ENCODE data around the gene ADGRV1. TPM values are rescaled to one million over a fixed set of nuclear protein-coding genes. Genes with fewer than 3 reads are reported as not detected.

The ADGRV1 gene
- total RNA-seq, 2 donors from 2014 or later, result 16.4 to 20.9 TPM

GRCh38 chr5:90955001-90955635 lies 396.5 kb downstream of the ADGRV1 start:
- TF ChIP-seq POLR2A (IDR thresholded peaks at IDR 0.05) (no peak), POLR2AphosphoS5 (IDR thresholded peaks at IDR 0.05) (no peak), CTCF (IDR thresholded peaks at IDR 0.05) (no peak)
- no peaks in the 10 kb centered on the region for H3K36me3 ChIP-seq
- H3K27me3 ChIP-seq (replicated peaks; ENCODE audit: insufficient read depth), result no peaks in the 10 kb centered on the region
- no peaks in the 10 kb centered on the region for H3K9me3 ChIP-seq
- no peak overlapping the region for H3K4me3 ChIP-seq
- no peak overlapping the region for H3K27ac ChIP-seq
- H3K4me1 ChIP-seq (replicated peaks), result no peaks in the 10 kb centered on the region
- WGBS, result 82% methylated on average over 6 of the region's 6 CpGs
- no peak for DNase-seq (ENCODE audit: low spot score)
- intact Hi-C loops (cut with DNase I), result no loop called here

GRCh38 chr5:90956511-90957097 lies 398.0 kb downstream of the ADGRV1 start:
- no peak for DNase-seq (ENCODE audit: low spot score)
- Histone ChIP-seq H3K27ac (no peak overlapping the region), H3K36me3 (no peaks in the 10 kb centered on the region), H3K4me1 (replicated peaks) (no peaks in the 10 kb centered on the region), H3K27me3 (replicated peaks; ENCODE audit: insufficient read depth) (no peaks in the 10 kb centered on the region), H3K4me3 (no peak overlapping the region), H3K9me3 (no peaks in the 10 kb centered on the region)
- intact Hi-C loops (cut with DNase I), result no loop called here
- no peak for TF ChIP-seq CTCF (IDR thresholded peaks at IDR 0.05)
- TF ChIP-seq POLR2A (IDR thresholded peaks at IDR 0.05), result no peak
- TF ChIP-seq POLR2AphosphoS5 (IDR thresholded peaks at IDR 0.05), result no peak
- WGBS, result 41% methylated on average over 4 of the region's 4 CpGs

GRCh38 chr5:90957906-90958305 lies 399.3 kb downstream of the ADGRV1 start:
- no peak for TF ChIP-seq POLR2AphosphoS5 (IDR thresholded peaks at IDR 0.05)
- TF ChIP-seq CTCF (IDR thresholded peaks at IDR 0.05), result no peak
- no peak for TF ChIP-seq POLR2A (IDR thresholded peaks at IDR 0.05)
- no peak for DNase-seq (ENCODE audit: low spot score)
- intact Hi-C loops (cut with DNase I), result no loop called here
- no peak overlapping the region for H3K4me3 ChIP-seq
- no peaks in the 10 kb centered on the region for H3K27me3 ChIP-seq (replicated peaks; ENCODE audit: insufficient read depth)
- H3K9me3 ChIP-seq, result no peaks in the 10 kb centered on the region
- no peaks in the 10 kb centered on the region for H3K4me1 ChIP-seq (replicated peaks)
- H3K36me3 ChIP-seq, result no peaks in the 10 kb centered on the region
- no peak overlapping the region for H3K27ac ChIP-seq

GRCh38 chr5:90959262-90959661 lies 400.7 kb downstream of the ADGRV1 start:
- H3K27ac ChIP-seq, result no peak overlapping the region
- TF ChIP-seq CTCF (IDR thresholded peaks at IDR 0.05) (no peak), POLR2A (IDR thresholded peaks at IDR 0.05) (no peak), POLR2AphosphoS5 (IDR thresholded peaks at IDR 0.05) (no peak)

GRCh38 chr5:90962481-90962880 lies 403.9 kb downstream of the ADGRV1 start:
- H3K27ac ChIP-seq, result no peak overlapping the region
- no peaks in the 10 kb centered on the region for H3K9me3 ChIP-seq
- no peak overlapping the region for H3K4me3 ChIP-seq
- H3K27me3 ChIP-seq (replicated peaks; ENCODE audit: insufficient read depth), result no peaks in the 10 kb centered on the region
- TF ChIP-seq CTCF (IDR thresholded peaks at IDR 0.05), result no peak
- no peak for TF ChIP-seq POLR2A (IDR thresholded peaks at IDR 0.05)
- TF ChIP-seq POLR2AphosphoS5 (IDR thresholded peaks at IDR 0.05), result no peak
- intact Hi-C loops (cut with DNase I), result no loop called here
- DNase-seq (ENCODE audit: low spot score), result no peak
- H3K36me3 ChIP-seq, result no peaks in the 10 kb centered on the region
- no peaks in the 10 kb centered on the region for H3K4me1 ChIP-seq (replicated peaks)

More at GRCh38 chr5:90959262-90959661, 400.7 kb downstream of the ADGRV1 start:
- Histone ChIP-seq H3K9me3 (no peaks in the 10 kb centered on the region), H3K27me3 (replicated peaks; ENCODE audit: insufficient read depth) (no peaks in the 10 kb centered on the region), H3K4me1 (replicated peaks) (no peaks in the 10 kb centered on the region), H3K4me3 (no peak overlapping the region), H3K36me3 (no peaks in the 10 kb centered on the region)
- intact Hi-C loops (cut with DNase I), result no loop called here
- DNase-seq (ENCODE audit: low spot score), result no peak

Data from prostate gland (tissue), 2 donors.